Smooth muscle cell (in vitro differentiated cells): Measurements from ENCODE around the gene ATP5F1B. TPM values are rescaled to one million over a fixed set of nuclear protein-coding genes. Genes with fewer than 3 reads are reported as not detected.

ENCODE experiments used
- DNase-seq: peaks from one replicate; lab custom pipeline; 2025; ENCODE audit not compliant: unreplicated experiment; lab: John Stamatoyannopoulos, UW
- H2AFZ ChIP-seq: fragments of 200-600 bp; sonication (generic); 2 replicates; pipeline ENCODE4 v1.6.0; 2016; ENCODE audit warnings: antibody characterized with exemption, low read depth, mild to moderate bottlenecking
- H3F3A ChIP-seq: fragments of 200-600 bp; sonication (generic); 2 replicates; pipeline ENCODE4 v1.6.0; 2017; ENCODE audit warnings: antibody characterized with exemption, low read depth
- H3K27ac ChIP-seq: fragments of 200-600 bp; sonication (generic); 2 replicates; pipeline ENCODE4 v1.5.1; 2016; ENCODE audit warnings: low read depth, mild to moderate bottlenecking
- H3K27me3 ChIP-seq: fragments of 200-600 bp; sonication (generic); 2 replicates; pipeline ENCODE4 v1.6.1; 2016; ENCODE audit warnings: low read depth, mild to moderate bottlenecking
- H3K36me3 ChIP-seq: fragments of 200-600 bp; sonication (generic); 2 replicates; pipeline ENCODE4 v1.5.1; 2016; ENCODE audit warnings: low read depth
- H3K4me1 ChIP-seq: fragments of 200-600 bp; sonication (generic); 2 replicates; pipeline ENCODE4 v1.5.1; 2016; ENCODE audit warnings: low read depth
- H3K4me2 ChIP-seq: fragments of 200-600 bp; sonication (generic); 2 replicates; pipeline ENCODE4 v1.6.0; 2016; ENCODE audit warnings: mild to moderate bottlenecking
- H3K4me3 ChIP-seq: fragments of 200-600 bp; sonication (generic); 2 replicates; pipeline ENCODE4 v1.5.1; 2016; ENCODE audit warnings: mild to moderate bottlenecking
- H3K79me2 ChIP-seq: fragments of 200-600 bp; sonication (generic); 2 replicates; pipeline ENCODE4 v1.6.0; 2016; ENCODE audit warnings: low read depth, mild to moderate bottlenecking
- H3K9ac ChIP-seq: fragments of 200-600 bp; sonication (generic); 2 replicates; pipeline ENCODE4 v1.6.0; 2016; ENCODE audit warnings: low read depth
- H3K9me3 ChIP-seq: fragments of 200-600 bp; sonication (generic); replicated peaks from 2 replicates; pipeline ENCODE4 v1.5.1; 2016; ENCODE audit warnings: low read depth
- H4K20me1 ChIP-seq: fragments of 200-600 bp; sonication (generic); 2 replicates; pipeline ENCODE4 v1.6.0; 2016; ENCODE audit warnings: low read depth
- WGBS: methylation state at CpG from one replicate; pipeline ENCODE4 v1.1.7; 2016; ENCODE audit warnings: low lambda C conversion rate; 5-methylcytosine and 5-hydroxymethylcytosine counted together
- polyA plus RNA-seq: library from polyadenylated mRNA; unstranded; fragments of >200 nt; fragmentation: Nextera tagmentation; extraction: Ambion mirVana; gene quantifications from 2 replicates; pipeline ENCODE4 v1.2.1, GENCODE V29; 2016
- total RNA-seq: library from RNA; depleted of rRNA; stranded (reverse); fragments of >200 nt; gene quantifications from 2 replicates; pipeline ENCODE4 v1.2.3, GENCODE V29; 2014
- TF ChIP-seq, protein P1 (sequence below): fragments of 200-600 bp; sonication (generic); IDR thresholded peaks from 2 replicates; pipeline ENCODE4 v1.5.1; 2017; ENCODE audit warnings: borderline replicate concordance, mild to moderate bottlenecking, antibody characterized with exemption; ENCODE audit not compliant: insufficient read depth, poor library complexity, severe bottlenecking

ATP5F1B gene
- total and polyA plus RNA-seq, 2 experiments from 2014 or later: 489 to 953 TPM

- no peaks in the 10 kb centered on the region for H3K27me3 ChIP-seq
- H3K4me1 ChIP-seq: peaks cover 6% of the 10 kb centered on the region
- H3K4me3 ChIP-seq: peak overlapping the region; percentile 76
- DNase-seq: no peak
- peak overlapping the region; percentile 85 for H3K4me2 ChIP-seq
- TF ChIP-seq, protein P1, sequence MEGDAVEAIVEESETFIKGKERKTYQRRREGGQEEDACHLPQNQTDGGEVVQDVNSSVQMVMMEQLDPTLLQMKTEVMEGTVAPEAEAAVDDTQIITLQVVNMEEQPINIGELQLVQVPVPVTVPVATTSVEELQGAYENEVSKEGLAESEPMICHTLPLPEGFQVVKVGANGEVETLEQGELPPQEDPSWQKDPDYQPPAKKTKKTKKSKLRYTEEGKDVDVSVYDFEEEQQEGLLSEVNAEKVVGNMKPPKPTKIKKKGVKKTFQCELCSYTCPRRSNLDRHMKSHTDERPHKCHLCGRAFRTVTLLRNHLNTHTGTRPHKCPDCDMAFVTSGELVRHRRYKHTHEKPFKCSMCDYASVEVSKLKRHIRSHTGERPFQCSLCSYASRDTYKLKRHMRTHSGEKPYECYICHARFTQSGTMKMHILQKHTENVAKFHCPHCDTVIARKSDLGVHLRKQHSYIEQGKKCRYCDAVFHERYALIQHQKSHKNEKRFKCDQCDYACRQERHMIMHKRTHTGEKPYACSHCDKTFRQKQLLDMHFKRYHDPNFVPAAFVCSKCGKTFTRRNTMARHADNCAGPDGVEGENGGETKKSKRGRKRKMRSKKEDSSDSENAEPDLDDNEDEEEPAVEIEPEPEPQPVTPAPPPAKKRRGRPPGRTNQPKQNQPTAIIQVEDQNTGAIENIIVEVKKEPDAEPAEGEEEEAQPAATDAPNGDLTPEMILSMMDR: no peak
- WGBS: 67% methylated on average over 4 of the region's 4 CpGs
- H3K9ac ChIP-seq: peak overlapping the region; percentile 83
- H4K20me1 ChIP-seq: peaks cover 49% of the 10 kb centered on the region
- peaks cover 15% of the 10 kb centered on the region for H3F3A ChIP-seq
- H3K79me2 ChIP-seq: peaks cover 45% of the 10 kb centered on the region
- H2AFZ ChIP-seq: no peak overlapping the region
- peak overlapping the region; percentile 42 for H3K27ac ChIP-seq
- H3K36me3 ChIP-seq: peaks cover 3% of the 10 kb centered on the region
- H3K9me3 ChIP-seq: no peaks in the 10 kb centered on the region
Observed at GRCh38 chr12:56644654-56645053, 1.1 kb downstream of the ATP5F1B start.

DNA sequence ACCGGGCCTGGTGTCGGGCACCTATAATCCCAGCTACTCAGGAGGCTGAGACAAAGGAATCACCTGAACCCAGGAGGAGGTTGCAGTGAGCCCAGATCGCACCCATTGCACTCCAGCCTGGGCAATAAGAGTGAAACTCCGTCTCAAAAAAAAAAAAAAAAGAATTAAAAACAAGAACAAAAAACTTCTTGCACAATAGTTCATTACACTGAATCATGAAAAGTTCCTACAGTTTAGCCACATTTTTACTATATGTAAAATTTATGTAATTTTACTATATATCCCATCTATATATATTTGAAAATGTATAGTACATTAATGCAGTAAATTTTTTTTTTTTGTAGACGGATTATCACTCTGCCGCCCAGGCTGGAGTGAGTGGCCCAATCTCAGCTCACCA is 4.6 kb downstream of the ATP5F1B start:
- Histone ChIP-seq H3K27me3 (no peaks in the 10 kb centered on the region), H3K4me1 (peaks cover 15% of the 10 kb centered on the region), H3K4me2 (no peak overlapping the region), H3K79me2 (peaks cover 45% of the 10 kb centered on the region), H2AFZ (no peak overlapping the region), H3K4me3 (no peak overlapping the region), H3K9me3 (no peaks in the 10 kb centered on the region), H3K36me3 (peaks cover 3% of the 10 kb centered on the region), H3F3A (peaks cover 40% of the 10 kb centered on the region), H3K27ac (no peak overlapping the region), H3K9ac (no peak overlapping the region), H4K20me1 (peaks cover 49% of the 10 kb centered on the region)
- no peak for DNase-seq
- TF ChIP-seq, protein P1: no peak
- WGBS: 100% methylated on average over 6 of the region's 6 CpGs

GRCh38 chr12:56637621-56638020 is 8.2 kb downstream of the ATP5F1B start:
- TF ChIP-seq, protein P1: no peak
- H4K20me1 ChIP-seq: peaks cover 42% of the 10 kb centered on the region
- no peak overlapping the region for H3K4me3 ChIP-seq
- peak overlapping the region; percentile 56 for H3K27ac ChIP-seq
- peaks cover 28% of the 10 kb centered on the region for H3K4me1 ChIP-seq
- H3F3A ChIP-seq: peaks cover 35% of the 10 kb centered on the region
- H3K9ac ChIP-seq: no peak overlapping the region
- no peaks in the 10 kb centered on the region for H3K9me3 ChIP-seq
- H3K27me3 ChIP-seq: no peaks in the 10 kb centered on the region
- peaks cover 3% of the 10 kb centered on the region for H3K36me3 ChIP-seq
- H3K79me2 ChIP-seq: peaks cover 45% of the 10 kb centered on the region
- DNase-seq: no peak
- H3K4me2 ChIP-seq: peak overlapping the region; percentile 14
- H2AFZ ChIP-seq: no peak overlapping the region
- 87% methylated on average over 2 of the region's 2 CpGs for WGBS
